Trophoblast cell (in vitro differentiated cells and primary cell): ENCODE results near the gene A3GALT2.
A peak's percentile ranks its signal among the peaks of the same experiment; 100 is the strongest.

Source experiments
- DNase-seq, 2 donors: peaks; one replicate each; pipeline ENCODE4 v3.0.0-alpha.2; 2016
- H2AFZ ChIP-seq: 2 replicates; pipeline ENCODE4 v1.6.1; 2013; ENCODE audit warnings: low read length, moderate library complexity, mild to moderate bottlenecking; ENCODE audit not compliant: insufficient read depth, poor library complexity
- H2AK5ac ChIP-seq: 2 replicates; pipeline ENCODE4 v1.6.1; 2013; ENCODE audit warnings: mild to moderate bottlenecking, low read length
- H2BK120ac ChIP-seq: 2 replicates; pipeline ENCODE4 v1.6.1; 2013; ENCODE audit warnings: low read length, mild to moderate bottlenecking, moderate library complexity; ENCODE audit not compliant: insufficient read depth, poor library complexity
- H2BK12ac ChIP-seq: 2 replicates; pipeline ENCODE4 v1.6.1; 2013; ENCODE audit warnings: mild to moderate bottlenecking, low read length, moderate library complexity
- H2BK5ac ChIP-seq: 2 replicates; pipeline ENCODE4 v1.6.1; 2013; ENCODE audit warnings: low read length, low read depth, moderate library complexity, mild to moderate bottlenecking; ENCODE audit not compliant: poor library complexity
- H3K14ac ChIP-seq: 2 replicates; pipeline ENCODE4 v1.6.1; 2013; ENCODE audit warnings: mild to moderate bottlenecking, low read length
- H3K18ac ChIP-seq: 2 replicates; pipeline ENCODE4 v1.6.1; 2013; ENCODE audit warnings: mild to moderate bottlenecking, low read length
- H3K23ac ChIP-seq: 2 replicates; pipeline ENCODE4 v1.6.1; 2013; ENCODE audit warnings: low read length
- H3K27ac ChIP-seq: 2 replicates; pipeline ENCODE4 v1.5.1; 2013; ENCODE audit warnings: low read depth, mild to moderate bottlenecking, inconsistent platforms, low read length, moderate library complexity
- H3K27me3 ChIP-seq: 2 replicates; pipeline ENCODE4 v1.6.1; 2013; ENCODE audit warnings: inconsistent platforms, mild to moderate bottlenecking, low read length, moderate library complexity; ENCODE audit not compliant: insufficient read depth
- H3K36me3 ChIP-seq, 2 experiments: 1 replicate in 1 of 2; 2 replicates in 1 of 2; pipeline ENCODE4 v1.6.1; 2013; ENCODE audit warnings: low read length in 2 of 2, mild to moderate bottlenecking in 2 of 2, moderate library complexity in 1 of 2; ENCODE audit not compliant: insufficient read depth in 2 of 2, control insufficient read depth in 1 of 2
- H3K4ac ChIP-seq: 2 replicates; pipeline ENCODE4 v1.6.1; 2013; ENCODE audit warnings: low read depth, mild to moderate bottlenecking, low read length, moderate library complexity
- H3K4me1 ChIP-seq, 2 experiments: 1 replicate in 1 of 2; 2 replicates in 1 of 2; pipeline ENCODE4 v1.6.1; 2013; ENCODE audit warnings: low read length in 2 of 2, mild to moderate bottlenecking in 2 of 2, moderate library complexity in 1 of 2; ENCODE audit not compliant: insufficient read depth in 2 of 2, control insufficient read depth in 1 of 2
- H3K4me2 ChIP-seq: 2 replicates; pipeline ENCODE4 v1.6.1; 2013; ENCODE audit warnings: inconsistent platforms, mild to moderate bottlenecking, low read length, moderate library complexity
- H3K4me3 ChIP-seq: 2 replicates; pipeline ENCODE4 v1.5.1; 2013; ENCODE audit warnings: mild to moderate bottlenecking, low read depth, low read length, inconsistent platforms
- H3K79me1 ChIP-seq: one replicate; pipeline ENCODE4 v1.6.1; 2013; ENCODE audit warnings: low read length
- H3K79me2 ChIP-seq: 2 replicates; pipeline ENCODE4 v1.6.1; 2013; ENCODE audit warnings: low read length, mild to moderate bottlenecking; ENCODE audit not compliant: control insufficient read depth, insufficient read depth, poor library complexity
- H3K9ac ChIP-seq: 2 replicates; pipeline ENCODE4 v1.6.1; 2013; ENCODE audit warnings: mild to moderate bottlenecking, low read length
- H3K9me3 ChIP-seq: 2 replicates; pipeline ENCODE4 v1.6.1; 2013; ENCODE audit warnings: low read depth, mild to moderate bottlenecking, control low read depth, inconsistent platforms, low read length; ENCODE audit not compliant: insufficient read depth
- H4K12ac ChIP-seq: 2 replicates; pipeline ENCODE4 v1.6.1; 2013; ENCODE audit warnings: low read depth, mild to moderate bottlenecking, low read length, moderate library complexity
- H4K8ac ChIP-seq: 2 replicates; pipeline ENCODE4 v1.6.1; 2013; ENCODE audit warnings: low read depth, mild to moderate bottlenecking, low read length, moderate library complexity
- H4K91ac ChIP-seq: one replicate; pipeline ENCODE4 v1.6.1; 2013; ENCODE audit warnings: low read depth, mild to moderate bottlenecking, low read length, moderate library complexity
- WGBS: extraction: QIAGEN DNeasy Blood & Tissue Kit; methylation state at CpG from one replicate; pipeline ENCODE4 v1.1.7; 2013; ENCODE audit warnings: missing lambda C conversion rate; ENCODE audit not compliant: insufficient read length, insufficient coverage; ENCODE audit errors: extremely low coverage; 5-methylcytosine and 5-hydroxymethylcytosine counted together

Gene A3GALT2

DNA sequence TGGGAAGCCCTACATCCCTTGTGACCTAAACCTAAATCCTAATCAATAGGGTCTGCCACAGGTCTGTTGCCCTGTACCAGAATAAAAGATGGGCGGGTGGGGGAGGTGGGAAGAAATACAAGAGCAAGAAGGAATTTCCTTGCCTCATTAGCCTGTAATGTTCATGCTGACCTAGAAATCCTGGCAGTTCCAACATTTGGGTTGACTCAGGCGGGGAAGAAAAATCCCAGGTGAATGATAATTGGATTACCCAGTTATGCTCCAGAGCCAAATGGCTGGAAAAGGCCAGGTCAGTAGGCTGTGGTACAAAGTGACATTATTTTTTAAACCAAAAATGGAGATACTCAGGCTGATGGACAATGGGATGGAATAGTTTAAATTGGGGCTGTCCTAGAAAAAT, 27.3 kb upstream of the A3GALT2 start:
- H3K9ac ChIP-seq: no peak overlapping the region
- H2AK5ac ChIP-seq: no peak overlapping the region
- H3K79me2 ChIP-seq: peaks cover 18% of the 10 kb centered on the region
- peak overlapping the region; percentile 51 for H3K4ac ChIP-seq
- no peak overlapping the region for H4K8ac ChIP-seq
- peaks cover 15% of the 10 kb centered on the region for H3K79me1 ChIP-seq
- H2BK5ac ChIP-seq: no peak overlapping the region
- DNase-seq: peak in 1 of 2 donors; percentile 21
- H3K18ac ChIP-seq: no peak overlapping the region
- no peak overlapping the region for H4K12ac ChIP-seq
- H3K27me3 ChIP-seq: no peaks in the 10 kb centered on the region
- H3K4me3 ChIP-seq: no peak overlapping the region
- H3K4me2 ChIP-seq: peak overlapping the region; percentile 63
- H4K91ac ChIP-seq: no peak overlapping the region
- no peak overlapping the region for H2BK120ac ChIP-seq
- peaks cover 3% of the 10 kb centered on the region for H3K9me3 ChIP-seq
- no CpG with 5 or more reads among the region's 2 CpGs for WGBS
- no peak overlapping the region for H2AFZ ChIP-seq
- no peak overlapping the region for H2BK12ac ChIP-seq
- no peak overlapping the region for H3K14ac ChIP-seq
- no peak overlapping the region for H3K23ac ChIP-seq
- H3K4me1 ChIP-seq: peaks cover 14 to 33% of the 10 kb centered on the region in 2 experiments
- H3K27ac ChIP-seq: no peak overlapping the region
- peaks cover 3 to 6% of the 10 kb centered on the region in 2 experiments for H3K36me3 ChIP-seq

DNA sequence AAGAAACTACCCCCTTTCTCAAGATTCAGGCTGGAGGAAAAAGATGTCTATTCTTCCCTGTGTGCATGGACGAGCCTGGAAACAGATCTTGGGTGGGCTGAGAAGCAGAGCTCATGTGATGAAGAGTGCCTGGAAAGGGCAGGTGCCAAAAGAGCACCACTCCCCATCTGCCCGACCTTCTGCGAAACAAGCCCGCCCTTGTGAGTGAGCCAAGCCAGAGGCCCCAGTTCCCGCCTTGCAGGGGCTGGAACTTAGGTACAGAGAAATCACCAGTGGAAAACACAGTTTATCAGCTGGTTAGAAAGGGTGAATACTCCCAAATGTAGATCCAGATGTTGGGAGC, 26.7 kb upstream of the A3GALT2 start:
- H2BK120ac ChIP-seq: peak overlapping the region; percentile 15
- no CpG with 5 or more reads among the region's 5 CpGs for WGBS

DNA sequence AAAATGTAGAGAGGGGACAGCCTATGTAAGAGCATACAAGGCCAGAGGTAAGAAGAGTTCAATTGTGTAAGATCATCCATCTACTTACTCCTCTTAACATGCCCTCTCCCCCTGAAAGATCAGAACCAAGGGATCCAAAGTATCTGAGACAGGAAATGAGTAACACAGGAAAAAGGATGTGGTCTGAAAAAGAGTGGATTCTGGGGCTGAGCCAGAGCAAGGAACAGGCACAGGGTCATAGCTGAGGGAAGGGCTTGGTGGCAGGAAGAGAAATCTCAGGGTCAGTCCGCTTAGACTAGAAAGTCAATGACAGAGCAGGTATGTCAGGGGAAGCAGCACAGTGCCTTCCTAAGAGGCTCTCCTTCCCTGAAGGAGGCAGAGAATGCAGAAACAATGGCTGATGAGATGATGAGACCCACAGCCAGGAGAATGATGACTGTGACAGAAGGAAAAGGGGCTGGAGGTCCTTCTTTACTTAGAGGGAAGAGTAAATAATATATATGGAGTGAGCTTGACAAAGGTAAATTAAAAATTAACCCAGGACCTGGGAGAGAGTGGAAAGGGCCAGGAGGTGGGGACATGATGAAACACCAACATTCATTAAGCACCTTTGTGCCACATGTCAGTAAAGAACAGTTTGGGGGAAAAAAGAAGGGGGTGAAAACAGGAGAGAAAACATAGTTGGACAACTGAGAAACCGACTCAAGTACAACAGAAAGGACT, 26.2 kb upstream of the A3GALT2 start:
- Histone ChIP-seq H2BK5ac (no peak overlapping the region), H3K4me2 (peak overlapping the region; percentile 63), H3K9me3 (peaks cover 3% of the 10 kb centered on the region), H3K14ac (no peak overlapping the region), H3K23ac (no peak overlapping the region), H4K91ac (no peak overlapping the region), H3K36me3 (peaks cover 8 to 15% of the 10 kb centered on the region in 2 experiments), H2BK120ac (no peak overlapping the region), H2AFZ (no peak overlapping the region), H3K4me3 (no peak overlapping the region), H3K79me2 (peaks cover 21% of the 10 kb centered on the region), H3K79me1 (peaks cover 15% of the 10 kb centered on the region), H3K4ac (peak overlapping the region; percentile 94), H4K8ac (no peak overlapping the region), H3K18ac (no peak overlapping the region), H3K4me1 (peaks cover 21 to 39% of the 10 kb centered on the region in 2 experiments), H4K12ac (no peak overlapping the region), H3K9ac (no peak overlapping the region), H3K27ac (peak overlapping the region; percentile 39), H2BK12ac (no peak overlapping the region), H3K27me3 (no peaks in the 10 kb centered on the region), H2AK5ac (no peak overlapping the region)
- WGBS: no CpG with 5 or more reads among the region's 2 CpGs
- DNase-seq: peak in 1 of 2 donors; percentile 15

More for the DNA sequence above, 26.7 kb upstream of the A3GALT2 start:
- Histone ChIP-seq H3K23ac (no peak overlapping the region), H3K4ac (peak overlapping the region; percentile 94), H3K4me1 (peaks cover 17 to 35% of the 10 kb centered on the region in 2 experiments), H3K27ac (peak overlapping the region; percentile 39), H3K14ac (no peak overlapping the region), H2AFZ (no peak overlapping the region), H4K91ac (no peak overlapping the region), H4K8ac (peak overlapping the region; percentile 45), H2AK5ac (peak overlapping the region; percentile 72), H3K9ac (peak overlapping the region; percentile 42), H2BK5ac (peak overlapping the region; percentile 42), H4K12ac (no peak overlapping the region), H3K18ac (peak overlapping the region; percentile 68), H3K79me1 (peaks cover 15% of the 10 kb centered on the region), H3K36me3 (peaks cover 3 to 10% of the 10 kb centered on the region in 2 experiments), H3K4me2 (peak overlapping the region; percentile 63), H3K79me2 (peaks cover 20% of the 10 kb centered on the region), H3K9me3 (peaks cover 3% of the 10 kb centered on the region), H3K4me3 (peak overlapping the region; percentile 44), H2BK12ac (peak overlapping the region; percentile 90), H3K27me3 (no peaks in the 10 kb centered on the region)
- DNase-seq: no peak

DNA sequence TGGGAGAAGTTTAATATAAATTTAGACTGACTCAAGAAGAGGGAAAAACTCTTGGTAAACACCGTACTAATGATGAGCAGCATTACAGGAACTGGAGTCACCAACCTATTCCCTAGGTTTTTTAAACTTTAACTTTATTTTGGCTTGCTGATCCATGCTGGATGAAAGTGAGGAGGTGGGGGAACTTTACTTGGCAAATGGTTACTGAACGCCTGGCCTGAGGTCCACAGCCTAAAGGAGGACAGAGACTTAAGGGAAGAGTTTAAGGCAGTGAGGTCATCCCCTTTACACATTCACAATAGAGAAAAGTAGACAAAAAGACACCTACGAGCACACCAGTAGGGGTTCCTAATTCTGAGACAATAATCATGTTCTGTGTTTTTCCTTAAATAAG, 25.6 kb upstream of the A3GALT2 start:
- peak in 1 of 2 donors; percentile 13 for DNase-seq
- no peak overlapping the region for H2AK5ac ChIP-seq
- no peak overlapping the region for H3K18ac ChIP-seq
- H3K4me2 ChIP-seq: peak overlapping the region; percentile 0
- peaks cover 25 to 43% of the 10 kb centered on the region in 2 experiments for H3K4me1 ChIP-seq
- peaks cover 15% of the 10 kb centered on the region for H3K79me1 ChIP-seq
- no peak overlapping the region for H4K8ac ChIP-seq
- no peak overlapping the region for H2BK120ac ChIP-seq
- H2BK12ac ChIP-seq: no peak overlapping the region
- H3K27ac ChIP-seq: peak overlapping the region; percentile 39
- no peak overlapping the region for H3K9ac ChIP-seq
- H3K4ac ChIP-seq: no peak overlapping the region
- peaks cover 12 to 20% of the 10 kb centered on the region in 2 experiments for H3K36me3 ChIP-seq
- H3K4me3 ChIP-seq: no peak overlapping the region
- H4K12ac ChIP-seq: no peak overlapping the region
- H2AFZ ChIP-seq: no peak overlapping the region
- H3K9me3 ChIP-seq: peaks cover 3% of the 10 kb centered on the region
- no peaks in the 10 kb centered on the region for H3K27me3 ChIP-seq
- H4K91ac ChIP-seq: no peak overlapping the region
- H3K14ac ChIP-seq: no peak overlapping the region
- peak overlapping the region; percentile 3 for H2BK5ac ChIP-seq
- peaks cover 25% of the 10 kb centered on the region for H3K79me2 ChIP-seq
- WGBS: no CpG with 5 or more reads among the region's 3 CpGs
- no peak overlapping the region for H3K23ac ChIP-seq
